ENCODE results near the gene CNTN4. TPM values are rescaled to one million over a fixed set of nuclear protein-coding genes. Genes with fewer than 3 reads are reported as not detected.

Gene CNTN4
- total RNA-seq, 1 donor from 2014 or later, result 1.6 TPM

DNA sequence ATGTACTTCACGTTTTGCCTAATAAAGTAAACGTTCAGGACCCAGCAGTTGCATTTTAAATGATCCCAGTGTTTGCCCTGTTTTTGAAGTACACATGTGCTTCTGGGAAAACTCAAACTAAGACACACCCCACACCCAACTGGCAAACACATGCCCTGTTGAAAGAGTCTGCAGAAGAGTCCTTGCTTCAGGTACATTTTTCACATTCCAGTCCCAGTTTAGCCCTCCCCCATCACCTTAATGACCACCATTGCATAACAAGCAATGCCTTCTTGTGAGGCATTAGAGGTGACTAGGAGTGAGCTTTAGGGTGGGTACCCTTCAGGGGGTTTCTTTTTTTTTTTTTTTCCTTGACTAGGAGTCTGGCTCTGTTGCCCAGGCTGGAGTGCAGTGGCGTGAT is 322.3 kb downstream of the CNTN4 start:
- no peak for DNase-seq (ENCODE audit: low read depth)
- no peak overlapping the region for H3K4me3 ChIP-seq (ENCODE audit: low read depth, low read length)
- TF ChIP-seq, protein P1, sequence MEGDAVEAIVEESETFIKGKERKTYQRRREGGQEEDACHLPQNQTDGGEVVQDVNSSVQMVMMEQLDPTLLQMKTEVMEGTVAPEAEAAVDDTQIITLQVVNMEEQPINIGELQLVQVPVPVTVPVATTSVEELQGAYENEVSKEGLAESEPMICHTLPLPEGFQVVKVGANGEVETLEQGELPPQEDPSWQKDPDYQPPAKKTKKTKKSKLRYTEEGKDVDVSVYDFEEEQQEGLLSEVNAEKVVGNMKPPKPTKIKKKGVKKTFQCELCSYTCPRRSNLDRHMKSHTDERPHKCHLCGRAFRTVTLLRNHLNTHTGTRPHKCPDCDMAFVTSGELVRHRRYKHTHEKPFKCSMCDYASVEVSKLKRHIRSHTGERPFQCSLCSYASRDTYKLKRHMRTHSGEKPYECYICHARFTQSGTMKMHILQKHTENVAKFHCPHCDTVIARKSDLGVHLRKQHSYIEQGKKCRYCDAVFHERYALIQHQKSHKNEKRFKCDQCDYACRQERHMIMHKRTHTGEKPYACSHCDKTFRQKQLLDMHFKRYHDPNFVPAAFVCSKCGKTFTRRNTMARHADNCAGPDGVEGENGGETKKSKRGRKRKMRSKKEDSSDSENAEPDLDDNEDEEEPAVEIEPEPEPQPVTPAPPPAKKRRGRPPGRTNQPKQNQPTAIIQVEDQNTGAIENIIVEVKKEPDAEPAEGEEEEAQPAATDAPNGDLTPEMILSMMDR (conservative IDR thresholded peaks at IDR 0.05; ENCODE audit: low read depth, low read length), result no peak

DNA sequence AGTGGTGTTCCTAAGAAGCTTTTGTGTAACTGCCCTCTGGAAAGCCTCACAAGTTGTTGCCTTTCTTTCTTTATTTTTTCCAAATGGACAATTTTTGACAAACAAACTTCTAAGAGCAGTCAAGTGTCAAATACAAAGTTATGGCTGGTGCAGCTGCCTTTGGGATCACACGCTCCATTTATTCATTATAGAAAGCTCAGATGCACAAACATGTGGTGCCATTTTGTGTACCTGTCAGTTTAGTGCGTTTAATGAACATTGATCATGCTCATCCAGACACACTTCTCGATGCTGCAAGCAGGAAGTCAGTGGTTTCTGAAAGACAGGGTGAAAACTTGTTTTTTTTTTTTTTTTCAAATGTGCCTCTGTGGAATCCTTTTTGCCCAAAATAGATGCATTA is 324.5 kb downstream of the CNTN4 start:
- TF ChIP-seq, protein P1 (conservative IDR thresholded peaks at IDR 0.05; ENCODE audit: low read depth, low read length), result no peak
- no peak for DNase-seq (ENCODE audit: low read depth)
- H3K4me3 ChIP-seq (ENCODE audit: low read depth, low read length), result no peak overlapping the region

DNA sequence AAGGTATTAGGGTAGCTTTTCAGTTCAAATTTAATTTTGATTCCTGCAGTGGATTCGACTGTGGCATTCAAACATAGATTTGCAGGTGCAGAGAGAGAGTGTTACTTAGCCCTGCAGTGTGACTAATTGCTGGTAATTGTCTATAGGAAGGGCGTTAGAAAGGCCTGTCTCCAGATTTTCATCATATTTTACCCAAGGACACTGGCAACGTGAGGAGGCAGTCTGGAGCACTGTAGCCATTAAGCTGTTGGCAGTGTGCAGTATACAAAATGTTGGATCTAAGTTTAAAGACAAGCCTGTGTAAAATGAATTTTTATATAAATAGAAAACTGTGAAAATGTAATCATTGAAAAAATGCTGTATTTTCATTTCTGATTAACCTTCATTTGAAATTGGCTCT is 342.9 kb downstream of the CNTN4 start:
- no peak for DNase-seq (ENCODE audit: low read depth)
- H3K4me3 ChIP-seq (ENCODE audit: low read depth, low read length), result no peak overlapping the region
- TF ChIP-seq, protein P1 (conservative IDR thresholded peaks at IDR 0.05; ENCODE audit: low read depth, low read length), result no peak

DNA sequence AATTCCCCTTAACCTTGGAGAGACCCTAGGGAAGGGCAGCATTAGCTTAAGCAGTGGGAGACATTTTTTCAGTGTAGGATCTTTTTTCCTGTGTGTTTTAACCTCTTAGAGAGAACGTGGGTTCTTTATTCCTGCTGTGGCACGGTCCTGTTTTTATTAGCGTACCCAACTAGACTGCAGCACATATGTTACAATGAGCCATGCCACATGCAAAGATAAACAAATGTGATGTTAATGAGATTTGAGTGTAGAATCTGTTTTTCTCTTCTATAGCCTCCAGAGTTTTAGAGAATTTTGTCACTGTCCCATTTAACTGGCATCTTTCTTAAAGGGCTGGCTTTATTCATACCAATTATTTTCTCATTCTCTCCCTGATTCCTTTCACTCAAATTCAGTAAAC is 347.5 kb downstream of the CNTN4 start:
- DNase-seq (ENCODE audit: low read depth), result no peak
- TF ChIP-seq, protein P1 (conservative IDR thresholded peaks at IDR 0.05; ENCODE audit: low read depth, low read length), result no peak
- H3K4me3 ChIP-seq (ENCODE audit: low read depth, low read length), result no peak overlapping the region

DNA sequence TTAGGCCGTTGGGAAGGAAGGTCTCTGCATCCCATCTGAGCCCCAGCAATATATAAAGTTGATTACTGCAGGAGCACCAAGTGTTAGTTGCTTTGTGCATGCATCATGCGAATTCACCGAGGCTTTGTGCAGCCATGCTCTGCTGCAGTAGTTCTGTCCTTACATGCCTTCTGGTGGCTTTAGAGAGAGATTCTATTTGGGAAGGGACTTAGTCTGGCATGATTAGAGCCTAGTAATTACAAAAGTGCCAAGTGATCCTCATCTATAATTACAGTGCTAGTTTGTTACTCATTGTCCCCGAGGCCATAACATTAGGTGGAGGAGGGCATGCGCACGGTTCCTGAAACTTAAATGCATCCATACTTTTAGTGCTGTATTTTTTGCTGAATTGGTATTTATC is 353.6 kb downstream of the CNTN4 start:
- no peak overlapping the region for H3K4me3 ChIP-seq (ENCODE audit: low read depth, low read length)
- no peak for DNase-seq (ENCODE audit: low read depth)
- TF ChIP-seq, protein P1 (conservative IDR thresholded peaks at IDR 0.05; ENCODE audit: low read depth, low read length), result no peak

DNA sequence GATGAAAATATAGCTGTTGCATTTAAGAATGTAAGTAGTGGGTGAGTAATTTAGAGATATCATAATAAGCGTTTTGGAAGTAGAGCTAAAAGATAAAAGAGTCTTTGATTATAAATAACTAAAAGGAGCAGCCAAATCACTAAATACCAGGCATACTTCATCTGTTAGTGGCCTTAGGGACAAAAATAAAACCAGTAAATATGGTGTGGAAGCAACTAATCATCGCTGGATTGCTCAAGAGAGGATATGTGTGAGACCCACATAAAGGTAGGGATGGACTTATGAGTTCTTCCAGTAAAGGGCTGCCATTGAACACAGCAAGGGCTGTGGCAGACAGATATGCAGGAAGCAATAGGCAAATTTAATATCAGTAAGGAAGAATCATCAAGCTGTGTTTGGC is 356.2 kb downstream of the CNTN4 start:
- DNase-seq (ENCODE audit: low read depth), result no peak
- TF ChIP-seq, protein P1 (conservative IDR thresholded peaks at IDR 0.05; ENCODE audit: low read depth, low read length), result no peak
- no peak overlapping the region for H3K4me3 ChIP-seq (ENCODE audit: low read depth, low read length)

DNA sequence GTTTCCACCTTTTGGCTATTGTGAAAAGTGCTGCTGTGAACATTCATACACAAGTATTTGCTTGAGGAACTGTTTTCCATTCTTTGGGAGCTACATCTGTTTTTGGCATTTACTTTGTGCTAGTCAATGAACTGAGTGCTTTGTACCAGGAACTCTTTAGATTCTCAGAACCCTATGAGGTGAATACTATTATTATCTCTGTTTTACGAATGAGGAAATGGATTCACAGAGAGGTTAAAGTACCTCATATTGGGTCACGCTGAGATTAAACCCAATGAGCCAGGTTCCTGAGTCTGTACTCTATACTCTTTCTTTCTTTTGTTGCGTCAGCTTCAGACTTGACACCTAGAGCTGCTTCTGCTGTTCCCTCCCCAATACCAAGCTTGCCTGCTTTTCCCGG is 358.1 kb downstream of the CNTN4 start:
- H3K4me3 ChIP-seq (ENCODE audit: low read depth, low read length), result no peak overlapping the region
- TF ChIP-seq, protein P1 (conservative IDR thresholded peaks at IDR 0.05; ENCODE audit: low read depth, low read length), result no peak

More for the DNA sequence above, 358.1 kb downstream of the CNTN4 start:
- no peak for DNase-seq (ENCODE audit: low read depth)

All from epithelial cell of proximal tubule (primary cell).